ENCODE results near the gene MINK1.

The MINK1 gene

GRCh38 chr17:4934173-4934979 is 101.2 kb downstream of the MINK1 start:
- Mint-ChIP-seq H3K27ac (peak overlapping the region; percentile 79 to 92), H3K27me3 (no peaks in the 10 kb centered on the region), H3K36me3 (ENCODE audit: insufficient read depth) (peaks cover 20% of the 10 kb centered on the region), H3K4me3 (peak overlapping the region; percentile 54 to 71), H3K4me1 (ENCODE audit: low read depth in 2 of 2) (peaks cover 36 to 38% of the 10 kb centered on the region in 2 donors), H3K9me3 (no peaks in the 10 kb centered on the region)
- peak; percentile 67 for ATAC-seq (replicated peaks)
- no peak for DNase-seq

DNA sequence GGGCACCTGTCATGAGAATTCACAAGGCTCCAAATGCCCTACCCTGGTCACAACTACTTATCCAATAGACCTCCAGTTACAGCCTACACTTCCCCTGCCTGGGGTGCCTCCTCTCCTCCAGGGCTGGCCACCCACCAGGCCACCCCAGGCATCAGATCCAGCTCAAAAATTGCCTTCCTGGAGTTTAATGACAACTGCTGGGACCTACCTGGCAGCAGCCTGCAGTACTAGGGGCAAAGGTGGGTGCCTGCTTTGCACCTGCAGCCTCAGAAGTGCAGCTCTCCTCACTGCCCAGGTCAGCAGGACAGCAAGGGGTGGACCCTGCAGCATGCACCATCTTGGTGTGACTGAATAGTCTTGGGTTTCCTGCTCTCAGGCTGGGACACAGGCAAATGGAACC is 102.5 kb downstream of the MINK1 start:
- H3K27ac Mint-ChIP-seq = peak overlapping the region; percentile 70 to 76
- DNase-seq = no peak
- no peaks in the 10 kb centered on the region for H3K27me3 Mint-ChIP-seq
- ATAC-seq (replicated peaks) = no peak
- H3K9me3 Mint-ChIP-seq = no peaks in the 10 kb centered on the region
- peaks cover 27% of the 10 kb centered on the region for H3K36me3 Mint-ChIP-seq (ENCODE audit: insufficient read depth)
- no peak overlapping the region for H3K4me3 Mint-ChIP-seq
- H3K4me1 Mint-ChIP-seq (ENCODE audit: low read depth in 2 of 2) = peaks cover 38% of the 10 kb centered on the region in 2 donors

DNA sequence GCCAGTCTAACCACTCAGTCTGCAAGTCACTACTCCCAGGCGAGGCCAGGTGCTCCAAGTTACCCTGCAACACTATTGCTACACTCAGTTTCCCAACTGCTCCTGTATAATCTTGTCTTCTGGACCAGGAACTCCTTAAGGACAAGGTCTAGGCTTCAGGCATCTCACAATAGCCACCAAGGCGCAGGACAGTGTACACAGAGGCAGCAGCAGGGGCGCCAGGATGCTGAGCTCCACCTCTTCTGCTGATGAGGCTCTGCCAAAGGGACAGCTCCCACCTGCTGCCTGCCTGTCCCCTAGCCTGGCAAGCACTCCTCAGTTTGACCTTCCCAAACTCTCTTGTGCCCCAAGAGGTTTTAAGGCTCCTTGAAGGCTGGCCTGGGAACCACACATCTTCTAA is 103.3 kb downstream of the MINK1 start:
- H3K36me3 Mint-ChIP-seq (ENCODE audit: insufficient read depth) = peaks cover 35% of the 10 kb centered on the region
- peaks cover 46% of the 10 kb centered on the region in 2 donors for H3K4me1 Mint-ChIP-seq (ENCODE audit: low read depth in 2 of 2)
- no peak for ATAC-seq (replicated peaks)
- H3K27me3 Mint-ChIP-seq = no peaks in the 10 kb centered on the region
- H3K4me3 Mint-ChIP-seq = no peak overlapping the region
- peak overlapping the region; percentile 70 to 76 for H3K27ac Mint-ChIP-seq
- no peaks in the 10 kb centered on the region for H3K9me3 Mint-ChIP-seq
- DNase-seq = no peak

GRCh38 chr17:4937553-4937952 is 104.4 kb downstream of the MINK1 start:
- Mint-ChIP-seq H3K4me1 (ENCODE audit: low read depth in 2 of 2) (peaks cover 56 to 57% of the 10 kb centered on the region in 2 donors), H3K36me3 (ENCODE audit: insufficient read depth) (peaks cover 38% of the 10 kb centered on the region), H3K9me3 (no peaks in the 10 kb centered on the region), H3K27ac (no peak overlapping the region), H3K27me3 (no peaks in the 10 kb centered on the region), H3K4me3 (peak overlapping the region in 1 of 2 donors; percentile 94)
- ATAC-seq (replicated peaks) (no peak), DNase-seq (no peak)

DNA sequence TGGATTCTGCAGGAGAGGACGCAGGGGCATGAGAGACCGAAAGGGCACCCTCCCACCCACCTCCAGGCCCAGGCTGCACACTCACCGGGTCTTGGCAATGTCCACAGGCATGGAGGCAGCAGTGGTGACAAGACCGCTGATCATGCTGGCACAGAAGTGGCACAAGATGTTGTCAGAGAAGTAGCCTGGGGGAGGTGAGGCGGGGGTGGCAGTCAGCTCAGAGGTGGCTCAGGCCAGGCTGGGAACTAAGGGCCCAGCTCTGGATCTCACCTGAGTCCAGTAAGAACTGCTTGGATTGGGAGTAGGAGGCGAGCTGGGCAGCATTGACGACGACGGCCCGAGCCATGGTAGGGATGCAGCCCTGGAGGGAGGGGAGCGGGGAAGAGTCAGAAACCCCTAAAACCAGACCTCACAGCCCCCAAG is 104.9 kb downstream of the MINK1 start:
- Mint-ChIP-seq H3K27me3 (no peaks in the 10 kb centered on the region), H3K4me3 (peak overlapping the region; percentile 94), H3K27ac (peak overlapping the region in 1 of 2 donors; percentile 93), H3K36me3 (ENCODE audit: insufficient read depth) (peaks cover 41% of the 10 kb centered on the region), H3K4me1 (ENCODE audit: low read depth in 2 of 2) (peaks cover 57 to 58% of the 10 kb centered on the region in 2 donors), H3K9me3 (no peaks in the 10 kb centered on the region)
- no peak for ATAC-seq (replicated peaks)
- no peak for DNase-seq

DNA sequence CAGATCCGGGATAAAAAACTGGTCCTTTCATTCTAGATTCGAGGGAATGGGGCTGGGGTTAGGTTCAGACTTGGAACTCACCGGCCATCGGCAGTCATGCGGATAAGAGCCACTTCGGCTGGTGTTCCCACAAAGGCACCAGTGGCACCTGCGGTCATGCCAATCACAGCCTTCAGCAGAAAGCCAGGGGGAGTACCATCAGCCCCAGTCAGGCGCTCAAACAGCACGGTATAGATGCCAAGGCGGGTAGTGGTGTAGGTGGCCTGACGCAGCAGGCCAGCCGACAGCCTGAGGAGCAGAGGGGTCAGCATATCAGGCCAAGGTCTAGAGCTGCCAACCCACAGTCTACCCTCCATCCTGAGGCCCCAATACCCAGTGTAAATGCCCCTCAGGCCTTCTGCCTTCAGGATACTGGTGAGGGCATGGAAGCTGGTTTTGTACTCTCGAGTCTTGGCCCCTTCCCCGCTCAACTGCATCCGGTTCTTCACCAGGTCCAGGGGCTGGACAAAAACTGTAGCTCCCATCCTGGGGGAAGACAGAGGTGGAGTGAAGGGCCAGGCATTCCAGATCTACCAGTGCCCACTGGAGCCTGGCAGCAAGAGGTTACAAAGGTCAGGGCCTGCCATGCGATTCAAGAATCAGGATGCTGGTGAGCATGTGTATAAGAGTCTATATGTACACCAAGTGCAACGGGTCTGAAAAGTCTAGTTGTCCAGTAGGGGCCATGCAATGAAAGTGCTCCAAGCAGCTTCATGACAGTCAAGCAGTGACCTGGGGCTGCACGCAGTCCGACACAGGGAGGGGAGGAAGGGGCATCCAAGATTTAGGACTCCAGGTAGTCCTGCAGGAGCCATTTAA is 105.8 kb downstream of the MINK1 start:
- Mint-ChIP-seq H3K4me1 (ENCODE audit: low read depth in 2 of 2) (peaks cover 54 to 55% of the 10 kb centered on the region in 2 donors), H3K36me3 (ENCODE audit: insufficient read depth) (peaks cover 48% of the 10 kb centered on the region), H3K27me3 (no peaks in the 10 kb centered on the region), H3K9me3 (no peaks in the 10 kb centered on the region), H3K27ac (peak overlapping the region; percentile 93), H3K4me3 (peak overlapping the region; percentile 94)
- DNase-seq (no peak), ATAC-seq (replicated peaks) (no peak)

GRCh38 chr17:4939546-4939795 is 106.3 kb downstream of the MINK1 start:
- Mint-ChIP-seq H3K27ac (peak overlapping the region; percentile 93), H3K4me3 (peak overlapping the region; percentile 94), H3K4me1 (ENCODE audit: low read depth in 2 of 2) (peaks cover 54 to 55% of the 10 kb centered on the region in 2 donors), H3K9me3 (no peaks in the 10 kb centered on the region), H3K36me3 (ENCODE audit: insufficient read depth) (peaks cover 46% of the 10 kb centered on the region), H3K27me3 (no peaks in the 10 kb centered on the region)
- peak; percentile 1 for ATAC-seq (replicated peaks)
- DNase-seq = no peak

DNA sequence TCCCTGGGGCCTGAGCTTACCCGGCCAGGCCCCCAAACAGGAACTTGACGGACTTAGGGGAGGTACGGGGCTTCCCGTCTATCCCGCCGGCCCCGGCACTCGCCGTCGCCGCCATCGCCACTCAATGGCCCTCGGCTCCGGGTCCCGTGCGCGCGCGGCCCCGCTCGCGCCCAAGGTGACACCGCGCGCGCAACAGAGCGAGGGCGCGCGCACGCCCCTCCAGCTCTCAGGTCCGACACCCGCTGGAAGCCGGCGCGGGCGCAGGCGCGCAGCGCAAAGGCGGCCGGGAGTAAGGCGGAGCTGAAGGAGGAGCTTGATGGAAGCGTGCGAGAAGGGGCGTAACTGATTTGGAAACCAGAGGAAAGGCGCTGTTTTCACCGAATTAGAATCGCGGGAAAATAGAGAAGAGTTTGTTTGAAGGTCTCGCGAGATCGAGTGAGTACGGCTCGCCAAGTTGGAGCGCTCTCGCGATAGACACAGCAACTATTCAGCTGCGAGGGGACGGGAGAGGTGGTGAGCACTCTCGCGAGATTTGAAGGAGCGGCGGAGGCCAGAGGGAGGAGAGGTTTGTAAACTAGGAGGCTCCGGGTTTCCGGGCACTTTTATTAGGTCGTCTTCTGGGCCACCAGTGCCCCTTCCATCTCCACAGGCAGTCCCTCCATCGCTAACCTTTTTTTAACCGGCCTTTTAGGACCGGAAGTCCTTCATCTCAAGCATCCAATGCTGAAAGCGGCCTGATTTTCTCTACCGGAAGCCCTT is 106.8 kb downstream of the MINK1 start, which contains the start of the genes RNF167 and SLC25A11:
Gene RNF167 (plus strand): TSS at position 473 of the 759 bp plus-strand sequence. CDS start 642 bp downstream, outside the sequence.
Gene SLC25A11 (minus strand): TSS at position 251 of the 759 bp plus-strand sequence. CDS start 136 bp downstream, at position 115.
- ATAC-seq (replicated peaks) (peak; percentile 84), DNase-seq (peak; percentile 93 to 98 (median 95))
- peaks cover 57 to 58% of the 10 kb centered on the region in 2 donors for H3K4me1 Mint-ChIP-seq (ENCODE audit: low read depth in 2 of 2)
- no peaks in the 10 kb centered on the region for H3K9me3 Mint-ChIP-seq
- H3K27me3 Mint-ChIP-seq = no peaks in the 10 kb centered on the region
- peaks cover 51% of the 10 kb centered on the region for H3K36me3 Mint-ChIP-seq (ENCODE audit: insufficient read depth)
- H3K4me3 Mint-ChIP-seq = peak within 1 kb of the TSS; percentile 94
- H3K27ac Mint-ChIP-seq = peak within 1 kb of the TSS; percentile 93

GRCh38 chr17:4940555-4941318 is 107.6 kb downstream of the MINK1 start:
- no peaks in the 10 kb centered on the region for H3K9me3 Mint-ChIP-seq
- H3K27me3 Mint-ChIP-seq = no peaks in the 10 kb centered on the region
- peaks cover 64% of the 10 kb centered on the region in 2 donors for H3K4me1 Mint-ChIP-seq (ENCODE audit: low read depth in 2 of 2)
- no peak for DNase-seq
- peak overlapping the region; percentile 93 for H3K27ac Mint-ChIP-seq
- H3K4me3 Mint-ChIP-seq = peak overlapping the region; percentile 94
- peaks cover 58% of the 10 kb centered on the region for H3K36me3 Mint-ChIP-seq (ENCODE audit: insufficient read depth)
- ATAC-seq (replicated peaks) = no peak

GRCh38 chr17:4941319-4941610 is 108.1 kb downstream of the MINK1 start:
- Mint-ChIP-seq H3K36me3 (ENCODE audit: insufficient read depth) (peaks cover 60% of the 10 kb centered on the region), H3K27ac (peak overlapping the region; percentile 93), H3K4me3 (peak overlapping the region; percentile 94), H3K9me3 (no peaks in the 10 kb centered on the region), H3K4me1 (ENCODE audit: low read depth in 2 of 2) (peaks cover 61 to 67% of the 10 kb centered on the region in 2 donors), H3K27me3 (no peaks in the 10 kb centered on the region)
- no peak for DNase-seq
- ATAC-seq (replicated peaks) = no peak

- peak overlapping the region; percentile 94 for H3K4me3 Mint-ChIP-seq
- H3K36me3 Mint-ChIP-seq (ENCODE audit: insufficient read depth) = peaks cover 66% of the 10 kb centered on the region
- no peaks in the 10 kb centered on the region for H3K9me3 Mint-ChIP-seq
- H3K4me1 Mint-ChIP-seq (ENCODE audit: low read depth in 2 of 2) = peaks cover 69 to 72% of the 10 kb centered on the region in 2 donors
- H3K27me3 Mint-ChIP-seq = no peaks in the 10 kb centered on the region
- peak overlapping the region; percentile 71 to 93 for H3K27ac Mint-ChIP-seq
- DNase-seq = no peak
- ATAC-seq (replicated peaks) = no peak
Observed at GRCh38 chr17:4942760-4943508, 109.8 kb downstream of the MINK1 start.

DNA sequence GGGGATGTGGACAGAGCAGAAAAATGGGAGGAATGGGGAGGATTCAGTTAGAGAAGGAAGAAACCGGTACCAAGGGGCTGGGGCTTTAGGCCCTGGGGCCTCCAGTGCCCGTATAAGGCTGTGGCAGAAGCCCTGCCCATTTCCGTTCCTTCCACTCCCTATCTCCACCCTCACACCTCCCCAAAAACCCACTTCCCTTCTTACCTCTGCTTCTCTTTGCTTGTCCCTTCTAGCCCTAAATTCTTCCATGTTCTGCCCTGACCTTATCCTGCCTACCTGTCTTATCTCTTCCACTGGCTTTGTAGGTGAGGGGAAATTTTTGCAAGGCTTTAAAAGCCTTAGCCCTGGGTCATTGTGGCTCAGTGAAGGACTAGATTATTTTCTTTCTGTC is 111.0 kb downstream of the MINK1 start:
- peak overlapping the region; percentile 94 for H3K4me3 Mint-ChIP-seq
- ATAC-seq (replicated peaks) = peak; percentile 8
- H3K27ac Mint-ChIP-seq = peak overlapping the region; percentile 71 to 94
- H3K36me3 Mint-ChIP-seq (ENCODE audit: insufficient read depth) = peaks cover 71% of the 10 kb centered on the region
- no peaks in the 10 kb centered on the region for H3K9me3 Mint-ChIP-seq
- peaks cover 62% of the 10 kb centered on the region in 2 donors for H3K4me1 Mint-ChIP-seq (ENCODE audit: low read depth in 2 of 2)
- DNase-seq = peak in 2 of 3 experiments; percentile 35 to 39
- no peaks in the 10 kb centered on the region for H3K27me3 Mint-ChIP-seq
